Cardiac muscle cell (in vitro differentiated cells and primary cell): ENCODE data around the gene DLG2. TPM values are rescaled to one million over a fixed set of nuclear protein-coding genes. Genes with fewer than 3 reads are reported as not detected.

Experiments used
- DNase-seq, 2 donors: peaks; one replicate each; pipeline versions ENCODE4 v3.0.0 to v3.0.0-alpha.2; 2010 to 2017; ENCODE audit warnings: low read depth in 1 of 2, low spot score in 1 of 2
- H3K27ac ChIP-seq: fragments of 200-600 bp; sonication (generic); 2 replicates; pipeline ENCODE4 v1.5.1; 2016
- H3K27me3 ChIP-seq: fragments of 200-600 bp; sonication (generic); 2 replicates; pipeline ENCODE4 v1.6.0; 2016; ENCODE audit warnings: control low read depth
- H3K36me3 ChIP-seq: fragments of 200-600 bp; sonication (generic); 2 replicates; pipeline ENCODE4 v1.5.1; 2016; ENCODE audit warnings: control low read depth
- H3K4me1 ChIP-seq: fragments of 200-600 bp; sonication (generic); 2 replicates; pipeline ENCODE4 v1.8.1; 2017; ENCODE audit warnings: low read depth, mild to moderate bottlenecking, mixed run types
- H3K4me3 ChIP-seq: fragments of 200-600 bp; sonication (generic); 2 replicates; pipeline ENCODE4 v1.5.1; 2016; ENCODE audit warnings: mild to moderate bottlenecking
- H3K9me3 ChIP-seq: fragments of 200-600 bp; sonication (generic); 2 replicates; pipeline ENCODE4 v1.5.1; 2017; ENCODE audit warnings: low read depth, mild to moderate bottlenecking, control low read depth
- polyA plus RNA-seq: library from polyadenylated mRNA; unstranded; fragments of >200 nt; fragmentation: Nextera tagmentation; extraction: Ambion mirVana; gene quantifications from 2 replicates; pipeline ENCODE4 v1.2.1, GENCODE V29; 2016
- total RNA-seq: library from RNA; depleted of rRNA; stranded (reverse); fragments of >200 nt; gene quantifications from 2 replicates; pipeline ENCODE4 v1.2.3, GENCODE V29; 2016
- TF ChIP-seq, protein P1 (sequence below): IDR thresholded peaks from 2 replicates; pipeline ENCODE4 v1.5.1; 2012; ENCODE audit warnings: low read depth, mild to moderate bottlenecking, low read length

The DLG2 gene
- total and polyA plus RNA-seq, 2 experiments from 2014 or later: 3.5 to 15.9 TPM

DNA sequence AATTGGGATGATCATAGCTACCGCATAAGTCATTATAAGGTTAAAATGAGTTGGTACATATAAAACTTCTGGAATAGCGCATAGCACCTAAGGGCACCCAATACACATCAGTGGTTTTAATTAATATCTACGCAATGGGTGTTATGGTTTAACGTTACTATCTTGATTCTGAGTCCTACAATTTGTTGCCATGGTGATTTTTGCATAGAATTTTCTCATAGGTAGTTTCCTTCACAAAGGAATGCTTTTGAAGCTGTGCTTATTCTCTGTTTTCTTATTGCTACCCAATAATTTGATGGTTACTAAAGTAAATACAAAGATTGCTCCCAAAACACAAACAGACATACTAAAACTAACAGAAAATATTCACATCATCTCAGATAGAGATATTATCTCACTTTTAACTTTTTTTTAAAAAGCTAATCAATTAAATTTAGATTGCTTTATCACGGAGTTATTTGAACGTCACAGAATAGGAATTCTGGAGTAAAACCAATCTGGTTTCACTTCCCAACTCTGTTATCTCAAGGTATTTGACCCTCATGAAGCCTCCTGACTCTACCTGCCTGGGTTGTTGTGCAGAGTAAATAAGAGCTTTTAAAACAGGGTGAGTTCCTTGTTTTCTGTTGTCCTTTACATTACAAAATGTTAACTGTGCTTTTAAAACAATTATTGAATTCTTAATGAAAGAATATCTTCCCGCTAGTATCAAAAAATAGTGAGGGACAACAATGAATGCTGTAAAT is 1705.5 kb downstream of the DLG2 start:
- Histone ChIP-seq H3K36me3 (no peaks in the 10 kb centered on the region), H3K4me3 (no peak overlapping the region), H3K4me1 (no peaks in the 10 kb centered on the region), H3K27ac (no peak overlapping the region), H3K27me3 (no peaks in the 10 kb centered on the region), H3K9me3 (no peaks in the 10 kb centered on the region)
- TF ChIP-seq, protein P1, sequence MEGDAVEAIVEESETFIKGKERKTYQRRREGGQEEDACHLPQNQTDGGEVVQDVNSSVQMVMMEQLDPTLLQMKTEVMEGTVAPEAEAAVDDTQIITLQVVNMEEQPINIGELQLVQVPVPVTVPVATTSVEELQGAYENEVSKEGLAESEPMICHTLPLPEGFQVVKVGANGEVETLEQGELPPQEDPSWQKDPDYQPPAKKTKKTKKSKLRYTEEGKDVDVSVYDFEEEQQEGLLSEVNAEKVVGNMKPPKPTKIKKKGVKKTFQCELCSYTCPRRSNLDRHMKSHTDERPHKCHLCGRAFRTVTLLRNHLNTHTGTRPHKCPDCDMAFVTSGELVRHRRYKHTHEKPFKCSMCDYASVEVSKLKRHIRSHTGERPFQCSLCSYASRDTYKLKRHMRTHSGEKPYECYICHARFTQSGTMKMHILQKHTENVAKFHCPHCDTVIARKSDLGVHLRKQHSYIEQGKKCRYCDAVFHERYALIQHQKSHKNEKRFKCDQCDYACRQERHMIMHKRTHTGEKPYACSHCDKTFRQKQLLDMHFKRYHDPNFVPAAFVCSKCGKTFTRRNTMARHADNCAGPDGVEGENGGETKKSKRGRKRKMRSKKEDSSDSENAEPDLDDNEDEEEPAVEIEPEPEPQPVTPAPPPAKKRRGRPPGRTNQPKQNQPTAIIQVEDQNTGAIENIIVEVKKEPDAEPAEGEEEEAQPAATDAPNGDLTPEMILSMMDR: no peak
- DNase-seq: no peak

DNA sequence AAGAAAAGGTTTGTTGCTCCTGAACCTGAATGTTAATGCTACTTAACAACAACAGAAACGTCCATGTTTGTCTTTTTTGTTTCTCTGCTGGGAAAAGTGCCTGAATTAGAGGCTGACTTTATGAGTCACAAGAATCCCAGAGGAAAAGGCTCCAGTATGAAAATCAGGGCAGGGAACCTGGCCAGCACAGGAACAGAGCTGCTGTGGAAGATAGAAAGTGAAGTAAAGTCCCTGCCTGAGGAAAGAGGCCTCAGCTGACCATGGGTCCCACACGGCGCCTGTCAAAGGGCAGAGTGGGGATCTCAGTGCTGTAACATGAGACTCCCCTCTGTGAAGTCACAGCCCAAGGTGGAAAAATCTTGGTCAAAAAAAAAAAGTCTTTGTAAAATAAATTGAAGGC is 1708.7 kb downstream of the DLG2 start:
- DNase-seq: no peak
- Histone ChIP-seq H3K36me3 (no peaks in the 10 kb centered on the region), H3K27ac (no peak overlapping the region), H3K27me3 (no peaks in the 10 kb centered on the region), H3K4me3 (no peak overlapping the region), H3K9me3 (no peaks in the 10 kb centered on the region), H3K4me1 (no peaks in the 10 kb centered on the region)
- TF ChIP-seq, protein P1: no peak

DNA sequence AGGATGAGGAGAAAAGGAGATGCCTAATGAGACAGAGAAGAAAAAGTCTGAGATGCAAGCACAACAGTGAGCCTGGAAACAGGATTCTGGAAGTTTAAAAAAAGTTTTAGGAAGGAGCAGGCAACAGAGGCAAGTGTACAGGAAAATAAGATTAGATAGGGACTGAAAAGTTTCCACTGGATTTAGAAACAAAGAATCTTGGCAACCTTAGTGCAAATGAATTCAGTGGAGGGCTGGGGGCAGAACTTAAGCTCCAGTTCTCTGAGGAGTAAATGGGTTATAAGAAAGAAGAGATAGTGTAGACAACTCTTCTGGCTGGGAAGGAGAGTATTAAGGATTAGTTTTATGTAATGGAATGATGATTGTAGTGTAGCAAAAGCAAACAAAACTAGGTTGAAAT is 1712.1 kb downstream of the DLG2 start:
- no peak for DNase-seq
- Histone ChIP-seq H3K9me3 (no peaks in the 10 kb centered on the region), H3K27ac (no peak overlapping the region), H3K4me1 (no peaks in the 10 kb centered on the region), H3K27me3 (no peaks in the 10 kb centered on the region), H3K4me3 (no peak overlapping the region), H3K36me3 (no peaks in the 10 kb centered on the region)
- TF ChIP-seq, protein P1: no peak

DNA sequence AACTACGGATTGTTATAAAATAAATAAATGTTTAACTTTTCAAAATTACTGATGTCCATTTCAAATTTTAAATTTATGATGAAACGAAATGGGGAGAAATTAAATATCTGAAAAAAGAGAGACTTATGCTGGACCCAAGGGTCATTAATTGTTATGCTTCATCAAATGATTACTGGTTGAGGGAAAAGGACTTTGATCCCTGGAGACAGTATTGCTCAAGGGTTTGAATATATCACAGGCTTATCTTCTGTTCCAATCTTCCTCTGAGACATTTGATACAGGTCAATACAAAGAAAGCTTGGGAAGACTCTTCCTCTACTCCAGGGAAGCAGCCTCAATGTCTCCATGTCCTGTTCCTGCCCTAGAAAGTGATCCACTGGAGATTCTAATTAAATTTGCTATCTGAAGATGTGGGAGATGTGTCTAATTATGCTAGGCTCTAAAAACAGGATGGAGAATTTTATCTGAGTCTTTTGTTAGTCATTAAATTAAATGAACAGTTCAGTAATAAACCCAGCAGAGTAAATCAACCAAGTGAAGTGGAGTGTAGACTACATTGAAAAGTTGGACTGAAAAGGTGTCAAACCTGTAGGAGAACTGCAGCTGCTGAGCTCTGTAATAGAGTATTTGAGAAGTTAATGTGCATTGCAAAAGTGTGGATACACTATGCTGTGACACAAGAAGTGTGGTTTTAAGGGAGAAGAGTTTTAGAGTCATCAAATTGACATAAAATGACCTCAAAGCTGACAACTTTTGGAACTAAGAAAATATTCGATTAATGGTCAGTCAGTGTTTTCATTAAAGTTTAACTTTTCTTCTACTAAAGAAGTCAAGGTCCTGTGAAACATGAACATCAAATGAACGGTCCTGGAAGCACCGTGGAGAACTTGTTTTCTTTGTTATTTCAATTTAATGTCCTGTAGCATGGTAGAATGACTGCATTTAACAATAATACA is 1717.3 kb downstream of the DLG2 start:
- H3K4me1 ChIP-seq: no peaks in the 10 kb centered on the region
- TF ChIP-seq, protein P1: no peak
- H3K27me3 ChIP-seq: no peaks in the 10 kb centered on the region
- no peak overlapping the region for H3K27ac ChIP-seq
- H3K36me3 ChIP-seq: no peaks in the 10 kb centered on the region
- DNase-seq: no peak
- H3K9me3 ChIP-seq: no peaks in the 10 kb centered on the region
- H3K4me3 ChIP-seq: no peak overlapping the region

DNA sequence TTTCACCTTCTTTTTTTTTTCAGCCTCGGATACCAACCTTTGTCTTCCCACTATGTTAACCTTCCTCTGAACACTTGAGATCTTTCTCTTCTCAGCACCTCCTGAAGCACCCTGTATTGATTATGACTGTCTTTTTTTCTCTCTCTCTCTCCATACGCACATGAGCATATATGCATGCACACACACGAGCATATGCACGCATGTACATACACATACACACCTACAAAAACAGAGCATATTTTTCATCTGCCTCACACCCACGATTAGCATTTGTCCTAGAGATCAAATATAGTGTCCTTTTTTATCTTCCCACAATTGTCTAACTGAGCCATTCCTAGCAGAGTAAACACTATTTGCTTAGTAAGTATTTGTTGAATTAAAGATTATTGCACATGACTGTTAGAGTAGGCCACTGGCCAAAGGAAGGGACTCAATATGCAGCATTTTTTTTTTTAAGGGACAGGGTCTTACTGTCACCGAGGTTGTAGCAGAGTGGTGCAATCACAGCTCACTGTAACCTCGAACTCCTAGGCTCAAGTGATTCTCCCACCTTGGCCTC is 1718.8 kb downstream of the DLG2 start:
- Histone ChIP-seq H3K27ac (no peak overlapping the region), H3K9me3 (no peaks in the 10 kb centered on the region), H3K36me3 (no peaks in the 10 kb centered on the region), H3K4me3 (no peak overlapping the region), H3K27me3 (no peaks in the 10 kb centered on the region), H3K4me1 (no peaks in the 10 kb centered on the region)
- no peak for DNase-seq
- TF ChIP-seq, protein P1: no peak
